Umbilical cord (tissue), 1 donor: Measurements from ENCODE around the gene RUFY4. TPM values are rescaled to one million over a fixed set of nuclear protein-coding genes. Genes with fewer than 3 reads are reported as not detected.

Experiments
- total RNA-seq: library from RNA; depleted of rRNA; stranded (reverse); fragments of >200 nt; gene quantifications from one replicate; pipeline ENCODE4 v1.2.3, GENCODE V29; 2014; ENCODE audit warnings: low replicate concordance; ENCODE audit not compliant: insufficient read depth

RUFY4 gene
- total RNA-seq, 1 donor from 2014 or later, result 13.7 TPM

Other genes with a start within 250 kb of the RUFY4 start
- 255 TPM for gene TNS1, start 66.3 kb upstream of the RUFY4 start, total RNA-seq
- gene CXCR2, start 56.8 kb downstream of the RUFY4 start, total RNA-seq, result 1.7 TPM
- 2.9 TPM for gene CXCR1, start 97.7 kb downstream of the RUFY4 start, total RNA-seq
- gene ARPC2, start 147.9 kb downstream of the RUFY4 start, total RNA-seq, result 158 TPM
- 2.4 TPM for gene GPBAR1, start 191.8 kb downstream of the RUFY4 start, total RNA-seq
- gene AAMP, start 200.9 kb downstream of the RUFY4 start, total RNA-seq, result 74.4 TPM
- 7.7 TPM for gene PNKD, start 201.3 kb downstream of the RUFY4 start, total RNA-seq
- 212 TPM for gene TMBIM1, start 223.2 kb downstream of the RUFY4 start, total RNA-seq